Measurements from ENCODE around the gene CDK6. TPM values are rescaled to one million over a fixed set of nuclear protein-coding genes. Genes with fewer than 3 reads are reported as not detected.

CDK6 gene
- total RNA-seq, 4 donors from 2014 or later = 22.2 to 45.4 (median 36.4) TPM

GRCh38 chr7:92647011-92647625 lies 189.3 kb downstream of the CDK6 start:
- Histone ChIP-seq H3K27me3 (no peaks in the 10 kb centered on the region), H3K9me3 (no peaks in the 10 kb centered on the region), H3K36me3 (no peaks in the 10 kb centered on the region), H3K4me3 (no peak overlapping the region), H3K4me1 (peaks cover 26 to 36% (median 32%) of the 10 kb centered on the region in 4 donors), H3K27ac (replicated peaks in 1 of 4) (no peak overlapping the region)
- TF ChIP-seq EP300 (IDR thresholded peaks at IDR 0.05) (no peak), CTCF (IDR thresholded peaks at IDR 0.05) (no peak), POLR2A (IDR thresholded peaks at IDR 0.05; ENCODE audit: low read depth) (no peak), POLR2AphosphoS5 (IDR thresholded peaks at IDR 0.05) (no peak)
- intact Hi-C loops (cut with DNase I) = no loop called here
- DNase-seq (ENCODE audit: extremely low spot score) = no peak
- WGBS = 75% methylated on average over 5 of the region's 5 CpGs

- H3K27me3 ChIP-seq = no peaks in the 10 kb centered on the region
- 51% methylated on average over 11 of the region's 11 CpGs for WGBS
- DNase-seq (ENCODE audit: extremely low spot score) = no peak
- intact Hi-C loops (cut with DNase I) = no loop called here
- TF ChIP-seq POLR2AphosphoS5 (IDR thresholded peaks at IDR 0.05) = no peak
- TF ChIP-seq POLR2A (IDR thresholded peaks at IDR 0.05; ENCODE audit: low read depth) = no peak
- no peak for TF ChIP-seq CTCF (IDR thresholded peaks at IDR 0.05)
- TF ChIP-seq EP300 (IDR thresholded peaks at IDR 0.05) = no peak
- no peaks in the 10 kb centered on the region for H3K9me3 ChIP-seq
- H3K27ac ChIP-seq (replicated peaks in 1 of 4) = peak overlapping the region in 2 of 4 donors; percentile 10 to 40
- H3K36me3 ChIP-seq = no peaks in the 10 kb centered on the region
- H3K4me1 ChIP-seq = peaks cover 26 to 39% (median 34%) of the 10 kb centered on the region in 4 donors
- no peak overlapping the region for H3K4me3 ChIP-seq
Measured at GRCh38 chr7:92645114-92646061, 191.0 kb downstream of the CDK6 start.

GRCh38 chr7:92644406-92645113 lies 191.8 kb downstream of the CDK6 start:
- intact Hi-C loops (cut with DNase I) = no loop called here
- H3K9me3 ChIP-seq = no peaks in the 10 kb centered on the region

GRCh38 chr7:92643821-92644220 lies 192.6 kb downstream of the CDK6 start:
- Histone ChIP-seq H3K4me1 (peaks cover 26 to 39% (median 34%) of the 10 kb centered on the region in 4 donors), H3K36me3 (no peaks in the 10 kb centered on the region), H3K9me3 (no peaks in the 10 kb centered on the region), H3K27me3 (no peaks in the 10 kb centered on the region), H3K4me3 (no peak overlapping the region), H3K27ac (replicated peaks in 1 of 4) (no peak overlapping the region)
- WGBS = 75% methylated on average over 2 of the region's 2 CpGs
- intact Hi-C loops (cut with DNase I) = no loop called here
- TF ChIP-seq CTCF (IDR thresholded peaks at IDR 0.05) (no peak), EP300 (IDR thresholded peaks at IDR 0.05) (no peak), POLR2AphosphoS5 (IDR thresholded peaks at IDR 0.05) (no peak), POLR2A (IDR thresholded peaks at IDR 0.05; ENCODE audit: low read depth) (no peak)
- no peak for DNase-seq (ENCODE audit: extremely low spot score)

More at GRCh38 chr7:92644406-92645113, 191.8 kb downstream of the CDK6 start:
- no peaks in the 10 kb centered on the region for H3K27me3 ChIP-seq
- H3K4me1 ChIP-seq = peaks cover 26 to 39% (median 34%) of the 10 kb centered on the region in 4 donors
- no peaks in the 10 kb centered on the region for H3K36me3 ChIP-seq
- peak overlapping the region in 2 of 4 donors; percentile 10 to 40 for H3K27ac ChIP-seq (replicated peaks in 1 of 4)
- 75% methylated on average over 5 of the region's 6 CpGs for WGBS
- no peak for TF ChIP-seq POLR2A (IDR thresholded peaks at IDR 0.05; ENCODE audit: low read depth)
- TF ChIP-seq POLR2AphosphoS5 (IDR thresholded peaks at IDR 0.05) = no peak
- no peak for TF ChIP-seq EP300 (IDR thresholded peaks at IDR 0.05)
- TF ChIP-seq CTCF (IDR thresholded peaks at IDR 0.05) = no peak
- no peak overlapping the region for H3K4me3 ChIP-seq
- DNase-seq (ENCODE audit: extremely low spot score) = no peak
